ENCODE data around the gene LRRN2. TPM values are rescaled to one million over a fixed set of nuclear protein-coding genes. Genes with fewer than 3 reads are reported as not detected.

The LRRN2 gene
- total and polyA plus RNA-seq, 9 of the 15 experiments (the other 6 are each of a cell fraction or from before 2014, with no cell fraction given): 0.05 TPM; not detected in 8

DNA sequence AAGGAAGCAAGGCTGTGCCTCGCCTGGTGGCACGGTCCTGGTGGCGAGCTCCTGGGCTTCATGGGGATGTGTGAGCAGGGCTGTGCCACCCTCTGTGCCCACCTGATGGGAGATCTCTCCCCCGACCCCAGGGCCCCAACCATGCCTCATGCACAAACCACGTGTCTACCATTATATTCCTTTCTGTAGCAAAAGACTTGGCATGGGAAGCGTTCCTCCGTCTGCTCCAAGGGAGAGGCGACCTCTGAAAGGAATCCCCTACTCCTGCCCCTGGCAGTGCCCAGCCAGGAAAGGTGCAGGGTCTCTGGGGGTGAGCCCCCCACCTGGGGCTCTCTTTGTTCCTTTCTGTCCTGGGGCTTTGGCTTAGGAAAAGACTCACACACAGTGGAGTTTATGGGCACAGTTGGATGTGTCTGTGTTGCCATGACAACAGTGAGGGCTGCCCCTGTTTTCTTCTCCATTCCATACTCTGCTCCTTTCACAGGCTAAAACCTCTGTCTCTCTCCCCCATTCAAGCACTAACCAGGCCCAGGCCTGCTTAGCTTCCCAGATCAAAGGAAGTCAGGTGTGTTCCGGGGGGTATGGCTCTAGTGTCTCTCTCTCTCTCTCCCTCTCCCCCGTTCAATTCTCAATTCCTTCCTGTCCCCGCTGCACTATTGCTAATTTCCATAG lies 21.4 kb upstream of the LRRN2 start (continued):
- TF ChIP-seq, protein P1, sequence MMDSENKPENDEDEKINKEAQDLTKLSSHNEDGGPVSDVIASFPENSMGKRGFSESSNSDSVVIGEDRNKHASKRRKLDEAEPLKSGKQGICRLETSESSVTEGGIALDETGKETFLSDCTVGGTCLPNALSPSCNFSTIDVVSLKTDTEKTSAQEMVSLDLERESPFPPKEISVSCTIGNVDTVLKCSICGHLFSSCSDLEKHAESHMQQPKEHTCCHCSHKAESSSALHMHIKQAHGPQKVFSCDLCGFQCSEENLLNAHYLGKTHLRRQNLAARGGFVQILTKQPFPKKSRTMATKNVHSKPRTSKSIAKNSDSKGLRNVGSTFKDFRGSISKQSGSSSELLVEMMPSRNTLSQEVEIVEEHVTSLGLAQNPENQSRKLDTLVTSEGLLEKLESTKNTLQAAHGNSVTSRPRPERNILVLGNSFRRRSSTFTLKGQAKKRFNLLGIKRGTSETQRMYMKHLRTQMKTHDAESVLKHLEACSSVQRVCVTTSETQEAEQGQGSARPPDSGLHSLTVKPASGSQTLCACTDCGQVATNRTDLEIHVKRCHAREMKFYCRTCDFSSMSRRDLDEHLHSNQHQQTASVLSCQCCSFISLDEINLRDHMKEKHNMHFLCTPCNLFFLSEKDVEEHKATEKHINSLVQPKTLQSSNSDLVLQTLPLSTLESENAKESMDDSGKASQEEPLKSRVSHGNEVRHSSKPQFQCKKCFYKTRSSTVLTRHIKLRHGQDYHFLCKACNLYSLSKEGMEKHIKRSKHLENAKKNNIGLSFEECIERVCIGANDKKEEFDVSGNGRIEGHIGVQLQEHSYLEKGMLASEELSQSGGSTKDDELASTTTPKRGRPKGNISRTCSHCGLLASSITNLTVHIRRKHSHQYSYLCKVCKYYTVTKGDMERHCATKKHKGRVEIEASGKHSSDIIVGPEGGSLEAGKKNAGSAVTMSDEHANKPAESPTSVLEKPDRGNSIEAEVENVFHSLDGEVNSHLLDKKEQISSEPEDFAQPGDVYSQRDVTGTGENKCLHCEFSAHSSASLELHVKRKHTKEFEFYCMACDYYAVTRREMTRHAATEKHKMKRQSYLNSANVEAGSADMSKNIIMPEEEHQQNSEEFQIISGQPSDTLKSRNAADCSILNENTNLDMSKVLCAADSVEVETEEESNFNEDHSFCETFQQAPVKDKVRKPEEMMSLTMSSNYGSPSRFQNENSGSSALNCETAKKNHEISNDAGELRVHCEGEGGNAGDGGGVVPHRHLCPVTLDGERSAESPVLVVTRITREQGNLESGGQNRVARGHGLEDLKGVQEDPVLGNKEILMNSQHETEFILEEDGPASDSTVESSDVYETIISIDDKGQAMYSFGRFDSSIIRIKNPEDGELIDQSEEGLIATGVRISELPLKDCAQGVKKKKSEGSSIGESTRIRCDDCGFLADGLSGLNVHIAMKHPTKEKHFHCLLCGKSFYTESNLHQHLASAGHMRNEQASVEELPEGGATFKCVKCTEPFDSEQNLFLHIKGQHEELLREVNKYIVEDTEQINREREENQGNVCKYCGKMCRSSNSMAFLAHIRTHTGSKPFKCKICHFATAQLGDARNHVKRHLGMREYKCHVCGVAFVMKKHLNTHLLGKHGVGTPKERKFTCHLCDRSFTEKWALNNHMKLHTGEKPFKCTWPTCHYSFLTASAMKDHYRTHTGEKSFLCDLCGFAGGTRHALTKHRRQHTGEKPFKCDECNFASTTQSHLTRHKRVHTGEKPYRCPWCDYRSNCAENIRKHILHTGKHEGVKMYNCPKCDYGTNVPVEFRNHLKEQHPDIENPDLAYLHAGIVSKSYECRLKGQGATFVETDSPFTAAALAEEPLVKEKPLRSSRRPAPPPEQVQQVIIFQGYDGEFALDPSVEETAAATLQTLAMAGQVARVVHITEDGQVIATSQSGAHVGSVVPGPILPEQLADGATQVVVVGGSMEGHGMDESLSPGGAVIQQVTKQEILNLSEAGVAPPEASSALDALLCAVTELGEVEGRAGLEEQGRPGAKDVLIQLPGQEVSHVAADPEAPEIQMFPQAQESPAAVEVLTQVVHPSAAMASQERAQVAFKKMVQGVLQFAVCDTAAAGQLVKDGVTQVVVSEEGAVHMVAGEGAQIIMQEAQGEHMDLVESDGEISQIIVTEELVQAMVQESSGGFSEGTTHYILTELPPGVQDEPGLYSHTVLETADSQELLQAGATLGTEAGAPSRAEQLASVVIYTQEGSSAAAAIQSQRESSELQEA (IDR thresholded peaks at IDR 0.05; ENCODE audit: low read depth): no peak
- TF ChIP-seq SRF (CRISPR knock-in tag; IDR thresholded peaks at IDR 0.05): no peak
- no peak; a peak in 1 of 4 replicates for TF ChIP-seq ETV6 (IDR thresholded peaks at IDR 0.05; ENCODE audit: borderline replicate concordance in 1 of 2, low read depth in 2 of 2, low read length in 1 of 2)
- no peak for TF ChIP-seq ETV6 (CRISPR knock-in tag; IDR thresholded peaks at IDR 0.05; ENCODE audit: borderline replicate concordance)
- no peak for TF ChIP-seq KAT2B (IDR thresholded peaks at IDR 0.05; ENCODE audit: low read depth, low read length)
- TF ChIP-seq, protein P2, sequence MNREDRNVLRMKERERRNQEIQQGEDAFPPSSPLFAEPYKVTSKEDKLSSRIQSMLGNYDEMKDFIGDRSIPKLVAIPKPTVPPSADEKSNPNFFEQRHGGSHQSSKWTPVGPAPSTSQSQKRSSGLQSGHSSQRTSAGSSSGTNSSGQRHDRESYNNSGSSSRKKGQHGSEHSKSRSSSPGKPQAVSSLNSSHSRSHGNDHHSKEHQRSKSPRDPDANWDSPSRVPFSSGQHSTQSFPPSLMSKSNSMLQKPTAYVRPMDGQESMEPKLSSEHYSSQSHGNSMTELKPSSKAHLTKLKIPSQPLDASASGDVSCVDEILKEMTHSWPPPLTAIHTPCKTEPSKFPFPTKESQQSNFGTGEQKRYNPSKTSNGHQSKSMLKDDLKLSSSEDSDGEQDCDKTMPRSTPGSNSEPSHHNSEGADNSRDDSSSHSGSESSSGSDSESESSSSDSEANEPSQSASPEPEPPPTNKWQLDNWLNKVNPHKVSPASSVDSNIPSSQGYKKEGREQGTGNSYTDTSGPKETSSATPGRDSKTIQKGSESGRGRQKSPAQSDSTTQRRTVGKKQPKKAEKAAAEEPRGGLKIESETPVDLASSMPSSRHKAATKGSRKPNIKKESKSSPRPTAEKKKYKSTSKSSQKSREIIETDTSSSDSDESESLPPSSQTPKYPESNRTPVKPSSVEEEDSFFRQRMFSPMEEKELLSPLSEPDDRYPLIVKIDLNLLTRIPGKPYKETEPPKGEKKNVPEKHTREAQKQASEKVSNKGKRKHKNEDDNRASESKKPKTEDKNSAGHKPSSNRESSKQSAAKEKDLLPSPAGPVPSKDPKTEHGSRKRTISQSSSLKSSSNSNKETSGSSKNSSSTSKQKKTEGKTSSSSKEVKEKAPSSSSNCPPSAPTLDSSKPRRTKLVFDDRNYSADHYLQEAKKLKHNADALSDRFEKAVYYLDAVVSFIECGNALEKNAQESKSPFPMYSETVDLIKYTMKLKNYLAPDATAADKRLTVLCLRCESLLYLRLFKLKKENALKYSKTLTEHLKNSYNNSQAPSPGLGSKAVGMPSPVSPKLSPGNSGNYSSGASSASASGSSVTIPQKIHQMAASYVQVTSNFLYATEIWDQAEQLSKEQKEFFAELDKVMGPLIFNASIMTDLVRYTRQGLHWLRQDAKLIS (CRISPR knock-in tag; IDR thresholded peaks at IDR 0.05): no peak
- TF ChIP-seq, protein P3, sequence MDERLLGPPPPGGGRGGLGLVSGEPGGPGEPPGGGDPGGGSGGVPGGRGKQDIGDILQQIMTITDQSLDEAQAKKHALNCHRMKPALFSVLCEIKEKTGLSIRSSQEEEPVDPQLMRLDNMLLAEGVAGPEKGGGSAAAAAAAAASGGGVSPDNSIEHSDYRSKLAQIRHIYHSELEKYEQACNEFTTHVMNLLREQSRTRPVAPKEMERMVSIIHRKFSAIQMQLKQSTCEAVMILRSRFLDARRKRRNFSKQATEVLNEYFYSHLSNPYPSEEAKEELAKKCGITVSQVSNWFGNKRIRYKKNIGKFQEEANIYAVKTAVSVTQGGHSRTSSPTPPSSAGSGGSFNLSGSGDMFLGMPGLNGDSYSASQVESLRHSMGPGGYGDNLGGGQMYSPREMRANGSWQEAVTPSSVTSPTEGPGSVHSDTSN (CRISPR knock-in tag; IDR thresholded peaks at IDR 0.05; ENCODE audit: low read depth): no peak
- TF ChIP-seq, protein P3 (tag; conservative IDR thresholded peaks at IDR 0.05; ENCODE audit: low read depth): no peak
- no peak for TF ChIP-seq FOXA1 (IDR thresholded peaks at IDR 0.05; ENCODE audit: borderline replicate concordance)

All from K562 (cell line).